Measurements from ENCODE around the gene NFKB2.

The NFKB2 gene

GRCh38 chr10:102394079-102394800, 1.3 kb upstream of the NFKB2 start:
- in situ Hi-C loops (cut with HindIII; ENCODE audit: low sequenced_read_pairs): no loop called here

DNA sequence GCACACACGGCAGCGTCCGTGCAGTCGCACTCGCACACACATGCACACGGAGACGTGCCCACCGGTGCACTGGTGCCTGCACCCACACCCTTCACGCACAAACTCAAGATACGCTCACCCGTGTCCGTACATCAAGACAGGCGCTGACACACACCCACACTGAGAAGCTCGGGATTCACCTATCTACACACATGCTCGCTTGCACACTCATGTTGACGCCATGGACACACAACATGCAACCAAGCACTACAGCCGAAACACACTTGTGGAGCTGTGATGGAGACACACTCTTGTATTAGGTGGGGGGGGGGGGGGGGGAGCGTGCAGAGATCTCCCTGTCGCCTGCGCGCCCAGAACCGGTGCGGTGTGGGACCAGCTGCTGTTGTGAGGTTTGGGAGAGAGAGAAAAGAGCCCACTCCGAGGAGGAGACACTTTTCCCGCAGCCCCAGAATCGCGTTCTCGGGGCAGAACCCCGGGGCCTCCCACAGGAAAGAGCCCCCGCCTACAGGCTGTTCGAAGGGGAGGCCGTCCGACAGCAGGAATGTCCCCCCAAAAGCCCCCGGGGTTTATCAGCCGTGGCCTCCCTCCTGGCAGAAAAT, 605 bp upstream of the NFKB2 start:
- in situ Hi-C loops (cut with HindIII; ENCODE audit: low sequenced_read_pairs): no loop called here

GRCh38 chr10:102396317-102396650, 779 bp downstream of the NFKB2 start:
- in situ Hi-C loops (cut with HindIII; ENCODE audit: low sequenced_read_pairs): no loop called here

DNA sequence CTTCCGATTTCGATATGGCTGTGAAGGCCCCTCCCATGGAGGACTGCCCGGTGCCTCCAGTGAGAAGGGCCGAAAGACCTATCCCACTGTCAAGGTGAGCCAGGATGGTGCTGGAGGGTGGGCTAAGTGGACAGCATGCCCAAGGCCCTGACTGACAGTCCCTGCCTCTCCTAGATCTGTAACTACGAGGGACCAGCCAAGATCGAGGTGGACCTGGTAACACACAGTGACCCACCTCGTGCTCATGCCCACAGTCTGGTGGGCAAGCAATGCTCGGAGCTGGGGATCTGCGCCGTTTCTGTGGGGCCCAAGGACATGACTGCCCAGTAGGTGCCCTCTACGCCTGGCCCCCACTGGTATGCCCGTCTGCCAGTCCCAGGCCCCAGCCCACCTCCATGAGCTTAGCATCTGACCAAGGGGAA, 1.2 kb downstream of the NFKB2 start:
- in situ Hi-C loops (cut with HindIII; ENCODE audit: low sequenced_read_pairs): no loop called here

- in situ Hi-C loops (cut with HindIII; ENCODE audit: low sequenced_read_pairs): no loop called here
These were observed 2.0 kb downstream of the NFKB2 start for GRCh38 chr10:102397222-102398171.

- in situ Hi-C loops (cut with HindIII; ENCODE audit: low sequenced_read_pairs): no loop called here
These were observed 2.9 kb downstream of the NFKB2 start for GRCh38 chr10:102398172-102399020.

- in situ Hi-C loops (cut with HindIII; ENCODE audit: low sequenced_read_pairs): no loop called here
These were observed 3.9 kb downstream of the NFKB2 start for GRCh38 chr10:102399217-102400021.

DNA sequence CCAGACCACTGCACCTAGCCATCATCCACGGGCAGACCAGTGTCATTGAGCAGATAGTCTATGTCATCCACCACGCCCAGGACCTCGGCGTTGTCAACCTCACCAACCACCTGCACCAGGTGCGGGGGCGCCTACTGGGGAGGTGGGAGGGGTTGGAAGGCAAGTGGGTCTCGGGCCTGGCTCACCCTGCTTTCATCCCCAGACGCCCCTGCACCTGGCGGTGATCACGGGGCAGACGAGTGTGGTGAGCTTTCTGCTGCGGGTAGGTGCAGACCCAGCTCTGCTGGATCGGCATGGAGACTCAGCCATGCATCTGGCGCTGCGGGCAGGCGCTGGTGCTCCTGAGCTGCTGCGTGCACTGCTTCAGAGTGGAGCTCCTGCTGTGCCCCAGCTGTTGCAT, 4.6 kb downstream of the NFKB2 start:
- in situ Hi-C loops (cut with HindIII; ENCODE audit: low sequenced_read_pairs): no loop called here

DNA sequence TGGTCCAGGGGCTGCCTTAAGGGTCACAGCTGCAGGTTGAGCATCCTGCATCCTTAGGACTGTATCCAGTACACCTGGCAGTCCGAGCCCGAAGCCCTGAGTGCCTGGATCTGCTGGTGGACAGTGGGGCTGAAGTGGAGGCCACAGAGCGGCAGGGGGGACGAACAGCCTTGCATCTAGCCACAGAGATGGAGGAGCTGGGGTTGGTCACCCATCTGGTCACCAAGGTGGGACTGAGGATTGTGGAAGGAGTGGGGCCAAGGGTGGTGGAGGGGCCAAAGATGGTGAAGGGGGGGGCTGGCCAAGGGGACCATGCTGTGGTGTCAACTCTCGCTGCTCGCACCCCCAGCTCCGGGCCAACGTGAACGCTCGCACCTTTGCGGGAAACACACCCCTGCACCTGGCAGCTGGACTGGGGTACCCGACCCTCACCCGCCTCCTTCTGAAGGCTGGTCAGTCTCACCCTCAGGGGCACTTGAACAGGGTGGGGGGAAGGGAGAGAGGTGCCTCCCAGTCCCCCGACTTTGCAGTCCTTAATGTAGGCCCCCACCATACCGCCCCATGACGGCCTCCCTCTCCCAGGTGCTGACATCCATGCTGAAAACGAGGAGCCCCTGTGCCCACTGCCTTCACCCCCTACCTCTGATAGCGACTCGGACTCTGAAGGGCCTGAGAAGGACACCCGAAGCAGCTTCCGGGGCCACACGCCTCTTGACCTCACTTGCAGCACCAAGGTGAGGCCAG, 5.3 kb downstream of the NFKB2 start:
- in situ Hi-C loops (cut with HindIII; ENCODE audit: low sequenced_read_pairs): no loop called here

- in situ Hi-C loops (cut with HindIII; ENCODE audit: low sequenced_read_pairs): no loop called here
These were observed 5.8 kb downstream of the NFKB2 start for GRCh38 chr10:102401342-102401654.

DNA sequence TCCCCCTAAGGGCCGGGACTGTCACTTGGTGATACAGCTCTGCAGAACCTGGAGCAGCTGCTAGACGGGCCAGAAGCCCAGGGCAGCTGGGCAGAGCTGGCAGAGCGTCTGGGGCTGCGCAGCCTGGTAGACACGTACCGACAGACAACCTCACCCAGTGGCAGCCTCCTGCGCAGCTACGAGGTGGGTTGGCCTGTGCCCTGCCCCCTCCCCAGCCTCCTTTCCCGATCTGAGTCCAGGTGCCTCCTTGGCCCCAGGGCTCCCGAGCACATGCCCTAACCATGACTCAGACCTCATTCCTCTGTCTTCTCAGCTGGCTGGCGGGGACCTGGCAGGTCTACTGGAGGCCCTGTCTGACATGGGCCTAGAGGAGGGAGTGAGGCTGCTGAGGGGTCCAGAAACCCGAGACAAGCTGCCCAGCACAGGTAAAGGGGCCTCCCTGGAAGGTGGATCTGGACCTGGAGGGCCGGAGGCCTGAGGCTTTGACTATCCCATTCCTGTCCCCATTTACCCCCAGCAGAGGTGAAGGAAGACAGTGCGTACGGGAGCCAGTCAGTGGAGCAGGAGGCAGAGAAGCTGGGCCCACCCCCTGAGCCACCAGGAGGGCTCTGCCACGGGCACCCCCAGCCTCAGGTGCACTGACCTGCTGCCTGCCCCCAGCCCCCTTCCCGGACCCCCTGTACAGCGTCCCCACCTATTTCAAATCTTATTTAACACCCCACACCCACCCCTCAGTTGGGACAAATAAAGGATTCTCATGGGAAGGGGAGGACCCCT, 6.4 kb downstream of the NFKB2 start:
- in situ Hi-C loops (cut with HindIII; ENCODE audit: low sequenced_read_pairs): no loop called here

DNA sequence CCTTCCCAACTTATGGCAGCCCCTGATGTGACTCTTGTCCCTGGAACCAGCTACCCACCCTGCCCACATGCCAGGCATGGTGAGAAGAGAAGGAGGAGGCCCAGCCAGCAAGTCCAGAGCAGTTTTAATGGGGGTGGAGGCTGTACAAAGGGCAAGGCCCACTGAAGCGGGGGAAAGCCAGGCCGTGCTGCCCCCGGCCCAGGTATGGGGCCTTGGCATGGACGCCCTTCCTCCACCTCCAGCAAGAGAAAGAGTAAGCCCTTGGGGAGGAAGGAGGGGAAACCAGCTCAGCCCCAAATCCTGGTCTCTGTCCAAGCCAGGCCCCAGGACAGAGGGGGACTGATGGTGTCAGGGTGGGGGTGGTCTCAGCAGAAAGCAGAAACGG, 7.0 kb downstream of the NFKB2 start:
- in situ Hi-C loops (cut with HindIII; ENCODE audit: low sequenced_read_pairs): no loop called here

- in situ Hi-C loops (cut with HindIII; ENCODE audit: low sequenced_read_pairs): no loop called here
These were observed 7.6 kb downstream of the NFKB2 start for GRCh38 chr10:102403115-102403514.

- in situ Hi-C loops (cut with HindIII; ENCODE audit: low sequenced_read_pairs): no loop called here
These were observed 9.0 kb downstream of the NFKB2 start for GRCh38 chr10:102404361-102405107.

GRCh38 chr10:102405108-102405571, 9.6 kb downstream of the NFKB2 start:
- in situ Hi-C loops (cut with HindIII; ENCODE audit: low sequenced_read_pairs): no loop called here

DNA sequence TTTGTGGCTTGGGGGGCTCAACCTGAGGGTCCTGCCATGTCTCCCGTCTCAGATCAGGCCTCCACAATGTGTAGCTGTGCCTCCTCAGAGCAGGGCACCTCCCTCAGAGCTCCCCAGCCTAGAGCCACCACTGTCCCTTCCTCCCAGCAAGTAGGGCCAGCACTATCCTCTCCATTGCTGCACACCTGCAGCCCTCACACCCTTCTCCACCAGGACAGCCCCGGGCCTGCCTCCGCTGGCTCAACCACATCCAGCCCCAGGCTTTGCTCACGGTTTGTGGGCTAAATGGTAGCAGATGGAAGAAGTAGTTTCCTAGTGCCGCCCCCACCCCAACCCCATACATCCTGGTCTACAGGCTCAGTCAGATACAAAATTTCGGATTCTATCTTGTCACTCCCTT, 10.1 kb downstream of the NFKB2 start:
- in situ Hi-C loops (cut with HindIII; ENCODE audit: low sequenced_read_pairs): no loop called here

GRCh38 chr10:102406815-102407214, 11.3 kb downstream of the NFKB2 start:
- in situ Hi-C loops (cut with HindIII; ENCODE audit: low sequenced_read_pairs): no loop called here
